GM12878 (cell line): ENCODE results near the gene SSBP3. TPM values are rescaled to one million over a fixed set of nuclear protein-coding genes. Genes with fewer than 3 reads are reported as not detected.
A peak's percentile ranks its signal among the peaks of the same experiment; 100 is the strongest.

Source experiments
- BMI1 ChIP-seq: fragments of 450-650 bp; IDR thresholded peaks from 2 replicates; pipeline ENCODE4 v1.6.1; 2016; ENCODE audit warnings: mild to moderate bottlenecking, moderate library complexity, borderline replicate concordance
- CHD1 ChIP-seq: IDR thresholded peaks from 2 replicates; pipeline ENCODE4 v1.6.1; 2012; ENCODE audit warnings: low read depth, low read length, improper control_type of control experiment
- EED ChIP-seq: sonication (generic); IDR thresholded peaks from 2 replicates; pipeline ENCODE4 v1.6.1; 2016; ENCODE audit warnings: antibody characterized with exemption, low read depth
- EP300 ChIP-seq, 2 experiments: fragments of 150-350 bp in 1 of 2; IDR thresholded peaks; 2 replicates each; pipeline ENCODE4 v1.6.1; 2011 to 2012; ENCODE audit warnings: low read depth in 2 of 2, low read length in 2 of 2, borderline replicate concordance in 1 of 2, improper control_type of control experiment in 1 of 2, inconsistent platforms in 1 of 2; ENCODE audit not compliant: control insufficient read depth in 1 of 2
- FOXK2 ChIP-seq: fragments of 450-650 bp; IDR thresholded peaks from 2 replicates; pipeline ENCODE4 v1.6.1; 2017; ENCODE audit warnings: mild to moderate bottlenecking, moderate library complexity
- GATAD2B ChIP-seq: fragments of 450-650 bp; conservative IDR thresholded peaks from 2 replicates; pipeline ENCODE4 v1.6.1; 2017; ENCODE audit warnings: low read depth, mild to moderate bottlenecking, moderate library complexity
- IKZF1 ChIP-seq: fragments of 450-650 bp; conservative IDR thresholded peaks from 2 replicates; pipeline ENCODE4 v1.6.1; 2017; ENCODE audit warnings: antibody characterized with exemption, mild to moderate bottlenecking
- IKZF2 ChIP-seq, 2 experiments: fragments of 450-650 bp; IDR thresholded peaks; 2 replicates each; pipeline ENCODE4 v1.6.1; 2017; ENCODE audit warnings: mild to moderate bottlenecking in 2 of 2, moderate library complexity in 2 of 2
- JUNB ChIP-seq: IDR thresholded peaks from 2 replicates; pipeline ENCODE4 v1.6.1; 2016; ENCODE audit warnings: antibody characterized with exemption, mild to moderate bottlenecking
- MTA2 ChIP-seq: fragments of 450-650 bp; IDR thresholded peaks from 2 replicates; pipeline ENCODE4 v1.6.1; 2016; ENCODE audit warnings: low read depth, mild to moderate bottlenecking, moderate library complexity
- MXI1 ChIP-seq: fragments of 150-350 bp; IDR thresholded peaks from 2 replicates; pipeline ENCODE4 v1.6.1; 2011; ENCODE audit warnings: low read depth, mild to moderate bottlenecking, inconsistent platforms, low read length, improper control_type of control experiment
- NFIC ChIP-seq: IDR thresholded peaks from 2 replicates; pipeline ENCODE4 v1.6.1; 2012; ENCODE audit warnings: low read depth, mild to moderate bottlenecking, inconsistent platforms, low read length, moderate library complexity
- NFXL1 ChIP-seq: fragments of 450-650 bp; IDR thresholded peaks from 2 replicates; pipeline ENCODE4 v1.6.1; 2017; ENCODE audit warnings: antibody characterized with exemption, mild to moderate bottlenecking, borderline replicate concordance
- NR2F1 ChIP-seq: fragments of 450-650 bp; conservative IDR thresholded peaks from 2 replicates; pipeline ENCODE4 v1.6.1; 2017; ENCODE audit warnings: mild to moderate bottlenecking
- RELA ChIP-seq: fragments of 450-650 bp; IDR thresholded peaks from 2 replicates; pipeline ENCODE4 v1.8.0; 2014; ENCODE audit warnings: borderline replicate concordance; ENCODE audit not compliant: partially characterized antibody
- RUNX3 ChIP-seq: IDR thresholded peaks from 2 replicates; pipeline ENCODE4 v1.6.1; 2012; ENCODE audit warnings: low read length, inconsistent platforms
- SP1 ChIP-seq: IDR thresholded peaks from one replicate; pipeline ENCODE4 v1.6.1; 2011; ENCODE audit warnings: low read depth, low read length
- ZBED1 ChIP-seq: IDR thresholded peaks from 2 replicates; pipeline ENCODE4 v1.6.1; 2016; ENCODE audit warnings: borderline replicate concordance
- ZNF217 ChIP-seq: fragments of 450-650 bp; IDR thresholded peaks from 2 replicates; pipeline ENCODE4 v1.6.1; 2017; ENCODE audit warnings: antibody characterized with exemption, mild to moderate bottlenecking
- ZNF24 ChIP-seq: fragments of 450-650 bp; IDR thresholded peaks from 2 replicates; pipeline ENCODE4 v1.6.1; 2017; ENCODE audit warnings: antibody characterized with exemption, mild to moderate bottlenecking
- polyA plus RNA-seq, 11 experiments: library from polyadenylated mRNA; depleted of rRNA in 4 of 11; unstranded in 6 of 11; stranded (reverse) in 5 of 11; fragments of >200 nt; fragmentation: Nextera tagmentation in 4 of 11; fragmentation: Illumina TruSeq in 1 of 11; extraction: Ambion mirVana in 4 of 11; extraction: Trizol in 1 of 11; gene quantifications; 1 replicate in 1 of 11; 2 replicates in 10 of 11; pipeline versions ENCODE4 v1.2.1 to v1.2.3, GENCODE V29; 2011 to 2016; ENCODE audit warnings: inconsistent platforms in 2 of 11, missing spikeins in 2 of 11, low read depth in 1 of 11
- total RNA-seq, 4 experiments: library from RNA; depleted of rRNA in 3 of 4; stranded (reverse); fragments of >200 nt in 3 of 4; fragmentation: Illumina TruSeq in 1 of 4; extraction: Trizol in 1 of 4; gene quantifications; 2 replicates each; pipeline versions ENCODE4 v1.2.1 to v1.2.3, GENCODE V29; 2013 to 2021
- TF ChIP-seq, protein P1 (sequence below): fragments of 450-650 bp; IDR thresholded peaks from 2 replicates; pipeline ENCODE4 v1.6.1; 2016; ENCODE audit warnings: mild to moderate bottlenecking, moderate library complexity, borderline replicate concordance
- TF ChIP-seq, protein P2 (sequence below): fragments of 450-650 bp; IDR thresholded peaks from 2 replicates; pipeline ENCODE4 v1.6.1; 2016; ENCODE audit warnings: mild to moderate bottlenecking
- TF ChIP-seq, protein P3 (sequence below): fragments of 150-350 bp; IDR thresholded peaks from 2 replicates; pipeline ENCODE4 v1.6.1; 2016; ENCODE audit warnings: low read depth, low read length

SSBP3 gene
- total and polyA plus RNA-seq, 10 of the 15 experiments (the other 5 are each of a cell fraction or from before 2014, with no cell fraction given), result 4.1 to 51.7 (median 17.1) TPM

DNA sequence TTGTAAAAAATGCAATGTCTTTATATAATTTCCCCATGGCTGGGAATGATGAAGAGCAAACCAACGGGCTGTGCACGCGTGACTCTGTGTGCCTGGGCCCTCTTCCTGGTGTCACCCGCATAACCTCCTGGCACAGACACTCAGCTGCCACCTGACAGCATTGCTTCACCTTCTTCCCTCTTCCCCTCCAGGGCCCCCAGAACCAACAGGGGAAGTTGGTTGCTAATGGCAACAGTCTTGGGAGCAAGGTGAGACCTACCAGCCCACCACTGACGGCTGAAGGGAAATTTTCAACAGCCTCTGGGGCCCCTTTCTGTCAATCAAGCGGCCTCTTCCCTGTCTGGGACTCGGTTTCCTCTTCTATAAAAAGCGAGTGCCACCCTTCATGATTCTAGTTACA is 33.2 kb downstream of the SSBP3 start (continued):
- TF ChIP-seq, protein P1, sequence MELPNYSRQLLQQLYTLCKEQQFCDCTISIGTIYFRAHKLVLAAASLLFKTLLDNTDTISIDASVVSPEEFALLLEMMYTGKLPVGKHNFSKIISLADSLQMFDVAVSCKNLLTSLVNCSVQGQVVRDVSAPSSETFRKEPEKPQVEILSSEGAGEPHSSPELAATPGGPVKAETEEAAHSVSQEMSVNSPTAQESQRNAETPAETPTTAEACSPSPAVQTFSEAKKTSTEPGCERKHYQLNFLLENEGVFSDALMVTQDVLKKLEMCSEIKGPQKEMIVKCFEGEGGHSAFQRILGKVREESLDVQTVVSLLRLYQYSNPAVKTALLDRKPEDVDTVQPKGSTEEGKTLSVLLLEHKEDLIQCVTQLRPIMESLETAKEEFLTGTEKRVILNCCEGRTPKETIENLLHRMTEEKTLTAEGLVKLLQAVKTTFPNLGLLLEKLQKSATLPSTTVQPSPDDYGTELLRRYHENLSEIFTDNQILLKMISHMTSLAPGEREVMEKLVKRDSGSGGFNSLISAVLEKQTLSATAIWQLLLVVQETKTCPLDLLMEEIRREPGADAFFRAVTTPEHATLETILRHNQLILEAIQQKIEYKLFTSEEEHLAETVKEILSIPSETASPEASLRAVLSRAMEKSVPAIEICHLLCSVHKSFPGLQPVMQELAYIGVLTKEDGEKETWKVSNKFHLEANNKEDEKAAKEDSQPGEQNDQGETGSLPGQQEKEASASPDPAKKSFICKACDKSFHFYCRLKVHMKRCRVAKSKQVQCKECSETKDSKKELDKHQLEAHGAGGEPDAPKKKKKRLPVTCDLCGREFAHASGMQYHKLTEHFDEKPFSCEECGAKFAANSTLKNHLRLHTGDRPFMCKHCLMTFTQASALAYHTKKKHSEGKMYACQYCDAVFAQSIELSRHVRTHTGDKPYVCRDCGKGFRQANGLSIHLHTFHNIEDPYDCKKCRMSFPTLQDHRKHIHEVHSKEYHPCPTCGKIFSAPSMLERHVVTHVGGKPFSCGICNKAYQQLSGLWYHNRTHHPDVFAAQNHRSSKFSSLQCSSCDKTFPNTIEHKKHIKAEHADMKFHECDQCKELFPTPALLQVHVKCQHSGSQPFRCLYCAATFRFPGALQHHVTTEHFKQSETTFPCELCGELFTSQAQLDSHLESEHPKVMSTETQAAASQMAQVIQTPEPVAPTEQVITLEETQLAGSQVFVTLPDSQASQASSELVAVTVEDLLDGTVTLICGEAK, result peak; percentile 23; the same call in 1 of the 2 replicates
- TF ChIP-seq GATAD2B, result peak; percentile 59; the same call in 1 of the 2 replicates
- peak; percentile 51 for TF ChIP-seq NR2F1
- no peak for TF ChIP-seq ZBED1
- peak; percentile 68 for TF ChIP-seq RELA
- TF ChIP-seq, protein P2, sequence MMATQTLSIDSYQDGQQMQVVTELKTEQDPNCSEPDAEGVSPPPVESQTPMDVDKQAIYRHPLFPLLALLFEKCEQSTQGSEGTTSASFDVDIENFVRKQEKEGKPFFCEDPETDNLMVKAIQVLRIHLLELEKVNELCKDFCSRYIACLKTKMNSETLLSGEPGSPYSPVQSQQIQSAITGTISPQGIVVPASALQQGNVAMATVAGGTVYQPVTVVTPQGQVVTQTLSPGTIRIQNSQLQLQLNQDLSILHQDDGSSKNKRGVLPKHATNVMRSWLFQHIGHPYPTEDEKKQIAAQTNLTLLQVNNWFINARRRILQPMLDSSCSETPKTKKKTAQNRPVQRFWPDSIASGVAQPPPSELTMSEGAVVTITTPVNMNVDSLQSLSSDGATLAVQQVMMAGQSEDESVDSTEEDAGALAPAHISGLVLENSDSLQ, result peak; percentile 91
- TF ChIP-seq FOXK2, result no peak
- TF ChIP-seq ZNF217, result no peak
- 0 out of 2 replicates have a peak, but pooled peaks have one; percentile 67 for TF ChIP-seq ZNF24
- TF ChIP-seq, protein P3, sequence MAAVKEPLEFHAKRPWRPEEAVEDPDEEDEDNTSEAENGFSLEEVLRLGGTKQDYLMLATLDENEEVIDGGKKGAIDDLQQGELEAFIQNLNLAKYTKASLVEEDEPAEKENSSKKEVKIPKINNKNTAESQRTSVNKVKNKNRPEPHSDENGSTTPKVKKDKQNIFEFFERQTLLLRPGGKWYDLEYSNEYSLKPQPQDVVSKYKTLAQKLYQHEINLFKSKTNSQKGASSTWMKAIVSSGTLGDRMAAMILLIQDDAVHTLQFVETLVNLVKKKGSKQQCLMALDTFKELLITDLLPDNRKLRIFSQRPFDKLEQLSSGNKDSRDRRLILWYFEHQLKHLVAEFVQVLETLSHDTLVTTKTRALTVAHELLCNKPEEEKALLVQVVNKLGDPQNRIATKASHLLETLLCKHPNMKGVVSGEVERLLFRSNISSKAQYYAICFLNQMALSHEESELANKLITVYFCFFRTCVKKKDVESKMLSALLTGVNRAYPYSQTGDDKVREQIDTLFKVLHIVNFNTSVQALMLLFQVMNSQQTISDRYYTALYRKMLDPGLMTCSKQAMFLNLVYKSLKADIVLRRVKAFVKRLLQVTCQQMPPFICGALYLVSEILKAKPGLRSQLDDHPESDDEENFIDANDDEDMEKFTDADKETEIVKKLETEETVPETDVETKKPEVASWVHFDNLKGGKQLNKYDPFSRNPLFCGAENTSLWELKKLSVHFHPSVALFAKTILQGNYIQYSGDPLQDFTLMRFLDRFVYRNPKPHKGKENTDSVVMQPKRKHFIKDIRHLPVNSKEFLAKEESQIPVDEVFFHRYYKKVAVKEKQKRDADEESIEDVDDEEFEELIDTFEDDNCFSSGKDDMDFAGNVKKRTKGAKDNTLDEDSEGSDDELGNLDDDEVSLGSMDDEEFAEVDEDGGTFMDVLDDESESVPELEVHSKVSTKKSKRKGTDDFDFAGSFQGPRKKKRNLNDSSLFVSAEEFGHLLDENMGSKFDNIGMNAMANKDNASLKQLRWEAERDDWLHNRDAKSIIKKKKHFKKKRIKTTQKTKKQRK, result no peak
- peak; percentile 48; the same call in 1 of the 2 replicates for TF ChIP-seq MXI1
- TF ChIP-seq IKZF1, result peak; percentile 70
- peak; percentile 62; the same call in 1 of the 2 replicates for TF ChIP-seq EED
- TF ChIP-seq NFIC, result 0 out of 2 replicates have a peak, but pooled peaks have one; percentile 12
- TF ChIP-seq EP300 (IDR thresholded peaks at IDR 0.05; ENCODE audit: borderline replicate concordance in 1 of 2, control insufficient read depth in 1 of 2, low read depth in 2 of 2, low read length in 2 of 2), result peak in 1 of 2 experiments; percentile 73; a peak in 1 of 4 replicates
- no peak for TF ChIP-seq CHD1
- peak; percentile 51 for TF ChIP-seq SP1
- peak; percentile 37; the same call in 1 of the 2 replicates for TF ChIP-seq MTA2
- no peak for TF ChIP-seq JUNB
- peak; percentile 95 for TF ChIP-seq BMI1
- TF ChIP-seq RUNX3, result peak; percentile 42; the same call in 1 of the 2 replicates
- TF ChIP-seq IKZF2 (IDR thresholded peaks at IDR 0.05), result peak; percentile 73 to 75; a peak in 3 of 4 replicates
- TF ChIP-seq NFXL1, result no peak
